ENCODE results near the gene TRIM34. TPM values are rescaled to one million over a fixed set of nuclear protein-coding genes. Genes with fewer than 3 reads are reported as not detected.
A peak's percentile ranks its signal among the peaks of the same experiment; 100 is the strongest.
"Not testable (repeated sequence)": the region's sequence is repeated elsewhere in the genome, so short reads cannot be mapped to it uniquely, and the experiment has no call there.

TRIM34 gene
- total RNA-seq, 4 donors from 2014 or later, result 1.5 to 9.8 (median 7.1) TPM

DNA sequence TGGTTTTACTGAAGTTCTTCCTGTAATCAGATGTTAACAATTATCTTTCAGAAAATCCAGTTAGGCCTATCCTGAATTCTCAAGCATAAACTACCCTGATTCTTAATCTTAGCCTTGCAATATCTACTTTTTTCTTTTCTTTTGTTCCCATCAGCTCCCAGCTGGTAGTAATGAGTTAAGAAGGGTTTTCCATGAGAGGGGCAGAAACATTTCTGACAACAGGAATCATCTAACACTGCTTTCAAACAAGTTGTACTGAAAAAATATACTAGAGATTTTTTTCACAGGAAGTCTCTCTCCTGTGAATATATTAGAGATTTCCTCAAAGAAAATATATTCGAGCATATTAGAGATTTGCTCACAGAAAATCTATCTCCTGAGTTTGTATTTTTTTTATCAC lies 31.7 kb upstream of the TRIM34 start:
- H3K27me3 ChIP-seq, result no peaks in the 10 kb centered on the region
- H3K27ac ChIP-seq, result no peak overlapping the region
- WGBS, 2 donors (ENCODE audit: low coverage in 1 of 2), result 67 to 78% methylated on average over 1 of the region's 1 CpG
- no peak for DNase-seq
- peaks cover 0 to 12% (median 4%) of the 10 kb centered on the region in 4 donors for H3K4me1 ChIP-seq
- H3K36me3 ChIP-seq, result no peaks in the 10 kb centered on the region
- H3K9me3 ChIP-seq, result no peaks in the 10 kb centered on the region
- H3K4me3 ChIP-seq, result no peak overlapping the region
- intact Hi-C loops (cut with DNase I; ENCODE audit: low total_unique reads), result loop anchor here (10.0 kb wide), 1 partner anchor 92 kb away; the partner anchor contains the start of genes TRIM22 and TRIM5
- TF ChIP-seq POLR2AphosphoS5 (IDR thresholded peaks at IDR 0.05) (no peak), EP300 (IDR thresholded peaks at IDR 0.05; ENCODE audit: low read depth) (no peak), POLR2A (IDR thresholded peaks at IDR 0.05) (no peak)
- TF ChIP-seq, protein P1, sequence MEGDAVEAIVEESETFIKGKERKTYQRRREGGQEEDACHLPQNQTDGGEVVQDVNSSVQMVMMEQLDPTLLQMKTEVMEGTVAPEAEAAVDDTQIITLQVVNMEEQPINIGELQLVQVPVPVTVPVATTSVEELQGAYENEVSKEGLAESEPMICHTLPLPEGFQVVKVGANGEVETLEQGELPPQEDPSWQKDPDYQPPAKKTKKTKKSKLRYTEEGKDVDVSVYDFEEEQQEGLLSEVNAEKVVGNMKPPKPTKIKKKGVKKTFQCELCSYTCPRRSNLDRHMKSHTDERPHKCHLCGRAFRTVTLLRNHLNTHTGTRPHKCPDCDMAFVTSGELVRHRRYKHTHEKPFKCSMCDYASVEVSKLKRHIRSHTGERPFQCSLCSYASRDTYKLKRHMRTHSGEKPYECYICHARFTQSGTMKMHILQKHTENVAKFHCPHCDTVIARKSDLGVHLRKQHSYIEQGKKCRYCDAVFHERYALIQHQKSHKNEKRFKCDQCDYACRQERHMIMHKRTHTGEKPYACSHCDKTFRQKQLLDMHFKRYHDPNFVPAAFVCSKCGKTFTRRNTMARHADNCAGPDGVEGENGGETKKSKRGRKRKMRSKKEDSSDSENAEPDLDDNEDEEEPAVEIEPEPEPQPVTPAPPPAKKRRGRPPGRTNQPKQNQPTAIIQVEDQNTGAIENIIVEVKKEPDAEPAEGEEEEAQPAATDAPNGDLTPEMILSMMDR (IDR thresholded peaks at IDR 0.05), result no peak
- in situ Hi-C loops (cut with MboI; ENCODE audit: low pct_ligation_motif_present in 1 of 4, low pct_unique_long_range_greater_than_20kb in 1 of 4, low sequenced_read_pairs in 3 of 4), result no loop called here

- H3K36me3 ChIP-seq, result no peaks in the 10 kb centered on the region
- WGBS, 2 donors (ENCODE audit: low coverage in 1 of 2), result 9 to 34% methylated on average over 5 to 20 of the region's 20 CpGs
- in situ Hi-C loops (cut with MboI; ENCODE audit: low pct_ligation_motif_present in 1 of 4, low pct_unique_long_range_greater_than_20kb in 1 of 4, low sequenced_read_pairs in 3 of 4) (no loop called here), intact Hi-C loops (cut with DNase I; ENCODE audit: low total_unique reads) (loop anchor here (10.0 kb wide), 1 partner anchor 88 kb away; the partner anchor contains the start of genes TRIM22 and TRIM5)
- H3K4me1 ChIP-seq, result peaks cover 0 to 18% (median 6%) of the 10 kb centered on the region in 4 donors
- peak; percentile 52 for DNase-seq
- no peaks in the 10 kb centered on the region for H3K27me3 ChIP-seq
- peak within 1 kb of the TSS; percentile 45 to 71 (median 62) for H3K27ac ChIP-seq
- H3K9me3 ChIP-seq, result no peaks in the 10 kb centered on the region
- TF ChIP-seq, protein P1 (IDR thresholded peaks at IDR 0.05), result no peak
- no peak for TF ChIP-seq POLR2AphosphoS5 (IDR thresholded peaks at IDR 0.05)
- H3K4me3 ChIP-seq, result peak within 1 kb of the TSS; percentile 21 to 50 (median 34)
Observed at GRCh38 chr11:5596607-5597201, 28.1 kb upstream of the TRIM34 start, which contains the start of gene TRIM6. TRIM6 (plus strand) TSS chr11:5596637; CDS start chr11:5596898, 261 bp downstream.

- intact Hi-C loops (cut with DNase I; ENCODE audit: low total_unique reads), result loop anchor here (10.0 kb wide), 1 partner anchor 87 kb away; the partner anchor contains the start of genes TRIM22 and TRIM5
- H3K4me3 ChIP-seq, result no peak overlapping the region
- TF ChIP-seq POLR2AphosphoS5 (IDR thresholded peaks at IDR 0.05) (no peak), EP300 (IDR thresholded peaks at IDR 0.05; ENCODE audit: low read depth) (no peak), POLR2A (IDR thresholded peaks at IDR 0.05) (no peak)
- TF ChIP-seq, protein P1 (IDR thresholded peaks at IDR 0.05), result no peak
- 75 to 83% methylated on average over 3 of the region's 3 CpGs for WGBS, 2 donors (ENCODE audit: low coverage in 1 of 2)
- H3K4me1 ChIP-seq, result peaks cover 0 to 18% (median 6%) of the 10 kb centered on the region in 4 donors
- H3K27ac ChIP-seq, result peak overlapping the region in 1 of 4 donors; percentile 18
- H3K27me3 ChIP-seq, result no peaks in the 10 kb centered on the region
- no peaks in the 10 kb centered on the region for H3K9me3 ChIP-seq
- in situ Hi-C loops (cut with MboI; ENCODE audit: low pct_ligation_motif_present in 1 of 4, low pct_unique_long_range_greater_than_20kb in 1 of 4, low sequenced_read_pairs in 3 of 4), result no loop called here
- DNase-seq, result no peak
- no peaks in the 10 kb centered on the region for H3K36me3 ChIP-seq
Observed at GRCh38 chr11:5597953-5598352, 26.8 kb upstream of the TRIM34 start.

- no peaks in the 10 kb centered on the region for H3K36me3 ChIP-seq
- DNase-seq, result peak; percentile 73
- intact Hi-C loops (cut with DNase I; ENCODE audit: low total_unique reads) (no loop called here), in situ Hi-C loops (cut with MboI; ENCODE audit: low pct_ligation_motif_present in 1 of 4, low pct_unique_long_range_greater_than_20kb in 1 of 4, low sequenced_read_pairs in 3 of 4) (loop anchor here in 2 of 4 donors (25.0 kb wide), 1 partner anchor 212 kb away; the partner anchor contains the start of gene OR52N2 (in 2 of the 2))
- no peaks in the 10 kb centered on the region for H3K9me3 ChIP-seq
- TF ChIP-seq POLR2AphosphoS5 (IDR thresholded peaks at IDR 0.05), result no peak
- TF ChIP-seq, protein P1 (IDR thresholded peaks at IDR 0.05), result peak; percentile 66 to 82 (median 74)
- H3K4me3 ChIP-seq, result no peak overlapping the region
- no peaks in the 10 kb centered on the region for H3K27me3 ChIP-seq
- peak overlapping the region; percentile 44 to 65 (median 56) for H3K27ac ChIP-seq
- WGBS, 2 donors (ENCODE audit: low coverage in 1 of 2), result 9 to 35% methylated on average over 5 to 9 of the region's 9 CpGs
- H3K4me1 ChIP-seq, result peaks cover 0 to 18% (median 6%) of the 10 kb centered on the region in 4 donors
Observed at GRCh38 chr11:5600374-5600851, 24.4 kb upstream of the TRIM34 start.

- DNase-seq; intact Hi-C loops (cut with DNase I; ENCODE audit: low total_unique reads); H3K4me1 ChIP-seq; H3K36me3 ChIP-seq; H3K27me3 ChIP-seq; H3K4me3 ChIP-seq; H3K9me3 ChIP-seq; H3K27ac ChIP-seq: not testable (repeated sequence)
- WGBS, 2 donors (ENCODE audit: low coverage in 1 of 2), result 88 to 96% methylated on average over 4 of the region's 4 CpGs
- in situ Hi-C loops (cut with MboI; ENCODE audit: low pct_ligation_motif_present in 1 of 4, low pct_unique_long_range_greater_than_20kb in 1 of 4, low sequenced_read_pairs in 3 of 4), result loop anchor here in 2 of 4 donors (25.0 kb wide), 1 partner anchor 210 kb away; the partner anchor contains the start of gene OR52N2 (in 2 of the 2)
Observed at GRCh38 chr11:5602791-5603190, 22.0 kb upstream of the TRIM34 start.

All from transverse colon (tissue), 4 donors.